Activated CD8-positive, alpha-beta T cell treated with anti-CD3 and anti-CD28 coated beads for 36 hours (primary cell): Measurements from ENCODE around the gene S100A7A. TPM values are rescaled to one million over a fixed set of nuclear protein-coding genes. Genes with fewer than 3 reads are reported as not detected.

Source experiments
- ATAC-seq: fragments of 200-7000 bp; cut with Tn5 transposase; one replicate; pipeline ENCODE4 v1.10.0; 2021; ENCODE audit warnings: mild to moderate bottlenecking, moderate library complexity
- CTCF ChIA-PET: fragments of 350-600 bp; sonication (Branson Sonifier 250); formaldehyde crosslinking; loops from one replicate; lab custom pipeline; 2021; ENCODE audit warnings: antibody characterized with exemption; lab: Charles Lee
- POLR2A ChIA-PET: fragments of 350-600 bp; sonication (Branson Sonifier 250); formaldehyde crosslinking; loops from one replicate; lab custom pipeline; 2021; ENCODE audit warnings: antibody characterized with exemption; lab: Charles Lee
- DNase-seq: peaks from one replicate; pipeline ENCODE4 v3.0.0-alpha.2; 2020
- H3K27ac Mint-ChIP-seq: one replicate; pipeline ENCODE4 v1.8.0; 2021; ENCODE audit warnings: mild to moderate bottlenecking, mixed read lengths
- H3K27me3 Mint-ChIP-seq: one replicate; pipeline ENCODE4 v1.8.0; 2021; ENCODE audit warnings: mixed read lengths
- H3K36me3 Mint-ChIP-seq: one replicate; pipeline ENCODE4 v1.8.0; 2021; ENCODE audit warnings: low read depth, mixed read lengths
- H3K4me1 Mint-ChIP-seq: one replicate; pipeline ENCODE4 v1.8.0; 2021; ENCODE audit warnings: low read depth, mixed read lengths
- H3K4me3 Mint-ChIP-seq: one replicate; pipeline ENCODE4 v1.8.0; 2021; ENCODE audit warnings: mild to moderate bottlenecking, moderate library complexity, mixed read lengths
- H3K9me3 Mint-ChIP-seq: one replicate; pipeline ENCODE4 v1.8.0; 2021; ENCODE audit warnings: mixed read lengths
- intact Hi-C: fragments of 100-400 bp; cut with micrococcal nuclease; formaldehyde crosslinking; loops from one replicate; pipeline ENCODE4 v1.10.0; 2022
- total RNA-seq, 2 experiments: library from RNA; stranded (reverse); gene quantifications; one replicate each; pipeline ENCODE4 v1.2.3, GENCODE V29; 2021
- TF ChIP-seq, protein P1 (sequence below): fragments of 200-600 bp; IDR thresholded peaks from one replicate; pipeline ENCODE4 v1.8.0; 2022; ENCODE audit warnings: antibody characterized with exemption, mild to moderate bottlenecking

The S100A7A gene
- total RNA-seq, 2 experiments from 2014 or later: not detected

DNA sequence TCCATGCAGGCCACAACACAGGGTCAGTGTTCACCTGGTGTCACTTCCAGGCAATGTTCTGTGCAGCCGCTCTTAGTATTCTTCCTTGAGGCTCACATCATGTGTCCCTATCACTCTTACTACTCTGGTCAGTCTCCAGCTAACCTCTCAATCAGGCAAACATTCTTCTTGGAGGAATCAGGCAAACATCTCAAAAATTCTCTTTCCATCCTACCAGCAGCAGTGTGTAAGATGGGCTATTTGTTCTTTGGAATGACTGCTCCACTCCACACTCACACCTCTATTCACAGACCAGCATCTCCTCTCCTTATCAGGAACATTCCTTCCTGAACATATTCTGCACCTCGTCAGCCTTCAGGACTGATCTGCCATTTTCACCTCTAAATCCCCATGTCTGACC is 4.0 kb downstream of the S100A7A start:
- Mint-ChIP-seq H3K4me3 (no peak overlapping the region), H3K36me3 (no peaks in the 10 kb centered on the region), H3K27ac (no peak overlapping the region), H3K9me3 (no peaks in the 10 kb centered on the region), H3K4me1 (no peaks in the 10 kb centered on the region), H3K27me3 (peaks cover 31% of the 10 kb centered on the region)
- CTCF ChIA-PET: interaction anchor here (0.6 kb wide), 1 partner anchor 1494 kb away, joined by 3 read pairs; no protein-coding TSS in a partner anchor
- intact Hi-C loops: no loop called here
- ATAC-seq (no peak), DNase-seq (no peak)
- POLR2A ChIA-PET: no interaction called here
- TF ChIP-seq, protein P1, sequence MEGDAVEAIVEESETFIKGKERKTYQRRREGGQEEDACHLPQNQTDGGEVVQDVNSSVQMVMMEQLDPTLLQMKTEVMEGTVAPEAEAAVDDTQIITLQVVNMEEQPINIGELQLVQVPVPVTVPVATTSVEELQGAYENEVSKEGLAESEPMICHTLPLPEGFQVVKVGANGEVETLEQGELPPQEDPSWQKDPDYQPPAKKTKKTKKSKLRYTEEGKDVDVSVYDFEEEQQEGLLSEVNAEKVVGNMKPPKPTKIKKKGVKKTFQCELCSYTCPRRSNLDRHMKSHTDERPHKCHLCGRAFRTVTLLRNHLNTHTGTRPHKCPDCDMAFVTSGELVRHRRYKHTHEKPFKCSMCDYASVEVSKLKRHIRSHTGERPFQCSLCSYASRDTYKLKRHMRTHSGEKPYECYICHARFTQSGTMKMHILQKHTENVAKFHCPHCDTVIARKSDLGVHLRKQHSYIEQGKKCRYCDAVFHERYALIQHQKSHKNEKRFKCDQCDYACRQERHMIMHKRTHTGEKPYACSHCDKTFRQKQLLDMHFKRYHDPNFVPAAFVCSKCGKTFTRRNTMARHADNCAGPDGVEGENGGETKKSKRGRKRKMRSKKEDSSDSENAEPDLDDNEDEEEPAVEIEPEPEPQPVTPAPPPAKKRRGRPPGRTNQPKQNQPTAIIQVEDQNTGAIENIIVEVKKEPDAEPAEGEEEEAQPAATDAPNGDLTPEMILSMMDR: no peak

- CTCF ChIA-PET: interaction anchor here (0.9 to 1.4 kb wide), 2 partner anchors 70 to 72 kb away, joined by 4 to 5 read pairs; no protein-coding TSS in a partner anchor
- TF ChIP-seq, protein P1: no peak
- intact Hi-C loops: no loop called here
Observed at GRCh38 chr1:153422450-153423068, 6.2 kb downstream of the S100A7A start.

DNA sequence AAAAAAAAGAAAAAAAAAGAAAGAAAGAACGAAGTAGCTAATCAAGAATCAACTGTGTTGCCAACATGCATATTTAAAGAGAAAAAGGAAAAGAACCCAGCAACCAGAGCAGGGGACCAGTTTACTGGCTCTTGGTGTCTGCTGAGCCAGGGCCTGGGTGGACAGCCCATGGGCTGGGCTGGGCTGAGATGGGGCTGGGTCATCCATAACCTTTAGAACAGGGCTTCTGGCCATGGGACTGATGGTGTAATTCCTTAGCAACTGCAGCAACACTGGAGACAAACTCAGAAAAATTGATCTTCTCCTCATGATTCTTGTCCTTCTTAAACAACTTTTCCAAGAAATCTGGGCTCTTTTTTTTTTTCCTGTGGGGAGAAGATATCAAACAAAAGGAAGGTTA is 10.5 kb downstream of the S100A7A start:
- ATAC-seq (no peak), DNase-seq (no peak)
- H3K27me3 Mint-ChIP-seq: peaks cover 12% of the 10 kb centered on the region
- TF ChIP-seq, protein P1: no peak
- no peaks in the 10 kb centered on the region for H3K36me3 Mint-ChIP-seq
- POLR2A ChIA-PET: no interaction called here
- no peaks in the 10 kb centered on the region for H3K9me3 Mint-ChIP-seq
- CTCF ChIA-PET: no interaction called here
- intact Hi-C loops: no loop called here
- H3K27ac Mint-ChIP-seq: no peak overlapping the region
- H3K4me1 Mint-ChIP-seq: no peaks in the 10 kb centered on the region
- H3K4me3 Mint-ChIP-seq: no peak overlapping the region

More at GRCh38 chr1:153422450-153423068, 6.2 kb downstream of the S100A7A start:
- H3K27me3 Mint-ChIP-seq: peaks cover 29% of the 10 kb centered on the region
- ATAC-seq: no peak
- H3K4me3 Mint-ChIP-seq: no peak overlapping the region
- no peaks in the 10 kb centered on the region for H3K9me3 Mint-ChIP-seq
- no peak overlapping the region for H3K27ac Mint-ChIP-seq
- H3K4me1 Mint-ChIP-seq: no peaks in the 10 kb centered on the region
- POLR2A ChIA-PET: no interaction called here
- peak; percentile 78 for DNase-seq
- H3K36me3 Mint-ChIP-seq: no peaks in the 10 kb centered on the region

- H3K27me3 Mint-ChIP-seq: peaks cover 10% of the 10 kb centered on the region
- ChIA-PET POLR2A (no interaction called here), CTCF (no interaction called here)
Observed at GRCh38 chr1:153428073-153428638, 11.8 kb downstream of the S100A7A start.

DNA sequence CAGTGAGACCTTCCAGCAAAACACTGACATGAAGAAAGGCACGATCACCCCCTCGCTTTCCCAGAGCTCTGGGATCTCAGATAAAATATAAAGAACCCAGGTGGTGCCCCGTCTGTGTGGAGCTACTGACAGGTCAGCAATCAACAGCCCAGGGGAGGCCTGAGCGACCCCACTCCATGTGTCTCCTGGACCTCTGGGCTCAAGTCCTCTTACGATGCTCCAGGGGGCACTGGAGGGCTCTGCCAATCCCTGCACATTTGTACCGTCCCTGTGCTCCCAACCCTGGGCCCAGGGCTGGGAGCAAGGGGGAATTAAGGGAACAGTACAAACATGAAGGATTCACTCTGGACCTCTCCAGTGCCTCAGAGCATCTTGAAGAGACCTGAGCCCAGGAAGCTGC is 12.5 kb downstream of the S100A7A start:
- CTCF ChIA-PET: interaction anchor here (1.5 kb wide), 1 partner anchor 67 kb away, joined by 3 read pairs; no protein-coding TSS in a partner anchor
- ATAC-seq (no peak), DNase-seq (no peak)
- no peaks in the 10 kb centered on the region for H3K9me3 Mint-ChIP-seq
- TF ChIP-seq, protein P1: no peak
- POLR2A ChIA-PET: no interaction called here
- H3K36me3 Mint-ChIP-seq: no peaks in the 10 kb centered on the region
- no peaks in the 10 kb centered on the region for H3K4me1 Mint-ChIP-seq
- intact Hi-C loops: no loop called here
- H3K4me3 Mint-ChIP-seq: no peak overlapping the region
- H3K27ac Mint-ChIP-seq: no peak overlapping the region
- H3K27me3 Mint-ChIP-seq: peaks cover 8% of the 10 kb centered on the region

More at GRCh38 chr1:153428073-153428638, 11.8 kb downstream of the S100A7A start:
- H3K4me3 Mint-ChIP-seq: no peak overlapping the region
- no peak for ATAC-seq
- no peak overlapping the region for H3K27ac Mint-ChIP-seq
- no peaks in the 10 kb centered on the region for H3K36me3 Mint-ChIP-seq
- H3K9me3 Mint-ChIP-seq: no peaks in the 10 kb centered on the region
- no peaks in the 10 kb centered on the region for H3K4me1 Mint-ChIP-seq
- intact Hi-C loops: no loop called here
- TF ChIP-seq, protein P1: no peak
- no peak for DNase-seq
